ENCODE data around the gene PDE12.
A peak's percentile ranks its signal among the peaks of the same experiment; 100 is the strongest.
"Not testable (repeated sequence)": the region's sequence is repeated elsewhere in the genome, so short reads cannot be mapped to it uniquely, and the experiment has no call there.

The PDE12 gene

DNA sequence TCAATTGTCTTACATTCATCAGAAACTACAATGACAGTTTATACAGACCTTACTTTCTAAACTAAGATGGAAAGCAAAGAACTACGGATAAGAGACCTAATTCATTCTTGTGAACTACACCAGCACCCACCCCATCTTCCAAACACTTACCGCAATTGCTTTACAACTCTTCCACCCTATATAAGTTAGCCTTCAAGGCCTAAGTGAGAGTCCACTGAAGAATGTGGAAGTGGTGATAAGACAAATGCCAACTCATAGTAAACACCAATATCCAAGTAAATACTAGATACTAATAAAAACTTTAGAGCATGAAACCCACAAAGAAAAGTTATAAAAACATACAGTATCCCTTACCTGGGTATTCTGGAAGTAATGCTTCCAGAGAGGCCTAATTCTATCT is 27.5 kb downstream of the PDE12 start:
- no peak for DNase-seq (ENCODE audit: low spot score)

DNA sequence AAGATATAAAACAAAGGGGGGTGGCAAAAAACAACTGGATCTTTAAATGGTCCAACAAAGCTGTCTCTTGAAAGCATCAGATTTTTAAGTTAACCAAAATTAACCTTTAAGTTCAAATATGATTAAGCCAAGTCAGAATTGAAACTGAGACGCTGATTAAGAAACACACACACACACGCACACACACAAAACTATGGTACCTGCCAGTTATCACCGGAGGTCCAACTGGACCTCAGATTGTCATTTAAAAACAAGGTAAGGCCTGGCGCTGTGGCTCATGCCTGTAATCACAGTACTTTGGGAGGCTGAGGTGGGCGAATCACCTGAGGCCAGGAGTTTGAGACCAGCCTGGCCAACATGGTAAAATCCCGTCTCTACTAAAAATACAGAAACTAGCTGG is 30.7 kb downstream of the PDE12 start:
- DNase-seq (ENCODE audit: low spot score) = no peak

DNA sequence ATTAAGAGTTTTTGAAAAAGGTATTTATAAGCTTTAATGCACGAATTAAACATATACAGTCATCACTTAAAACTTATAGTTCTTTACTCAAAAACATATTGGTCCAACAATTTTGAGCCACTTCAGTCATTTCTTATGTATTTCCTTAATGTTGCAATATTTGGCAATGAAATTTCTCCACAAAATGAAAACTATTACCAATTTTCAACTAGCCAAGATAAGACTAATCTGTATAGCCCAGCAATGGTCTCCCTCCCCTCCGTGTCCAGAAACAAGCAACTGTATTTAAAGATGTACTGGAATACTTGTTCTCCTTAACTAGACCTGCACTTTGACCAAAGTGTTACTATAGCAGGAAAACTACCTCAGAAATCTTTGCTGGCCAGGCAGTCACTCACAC is 31.8 kb downstream of the PDE12 start:
- no peak for DNase-seq (ENCODE audit: low spot score)

DNA sequence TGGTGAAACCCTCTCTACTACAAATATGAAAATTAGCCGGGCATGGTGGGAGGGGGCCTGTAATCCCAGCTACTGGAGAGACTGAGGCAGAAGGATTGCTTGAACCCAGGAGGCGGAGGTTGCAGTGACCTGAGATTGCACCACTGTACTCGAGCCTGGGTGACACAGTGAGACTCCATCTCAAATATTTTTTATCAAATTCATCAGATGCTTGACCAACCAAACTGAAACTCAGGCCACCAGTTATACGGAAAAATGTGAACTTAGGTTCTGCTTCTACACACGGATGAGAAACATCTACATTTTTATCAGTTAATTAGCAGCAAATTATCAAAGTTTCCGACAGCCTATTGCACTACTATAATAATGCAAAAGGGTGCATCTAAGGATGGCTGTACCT is 36.2 kb downstream of the PDE12 start:
- no peak for DNase-seq (ENCODE audit: low spot score)

DNA sequence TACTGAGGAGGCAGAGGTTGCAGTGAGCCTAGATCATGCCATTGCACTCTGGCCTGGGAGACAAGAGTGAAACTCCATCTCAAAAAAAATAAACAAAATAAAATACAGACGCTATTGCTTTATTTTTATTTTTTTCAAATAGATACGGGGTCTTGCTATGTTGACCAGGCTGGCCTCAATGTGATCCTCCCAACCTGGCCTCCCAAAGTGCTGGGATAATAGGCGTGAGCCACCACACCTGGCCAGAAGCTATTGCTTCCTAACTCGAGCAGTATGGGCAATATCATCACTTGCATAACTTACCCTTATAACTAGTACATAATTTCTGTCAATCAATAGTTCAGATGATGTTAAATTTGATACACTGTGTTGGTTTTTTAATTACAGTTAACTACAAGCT is 38.1 kb downstream of the PDE12 start:
- DNase-seq (ENCODE audit: low spot score) = no peak

DNA sequence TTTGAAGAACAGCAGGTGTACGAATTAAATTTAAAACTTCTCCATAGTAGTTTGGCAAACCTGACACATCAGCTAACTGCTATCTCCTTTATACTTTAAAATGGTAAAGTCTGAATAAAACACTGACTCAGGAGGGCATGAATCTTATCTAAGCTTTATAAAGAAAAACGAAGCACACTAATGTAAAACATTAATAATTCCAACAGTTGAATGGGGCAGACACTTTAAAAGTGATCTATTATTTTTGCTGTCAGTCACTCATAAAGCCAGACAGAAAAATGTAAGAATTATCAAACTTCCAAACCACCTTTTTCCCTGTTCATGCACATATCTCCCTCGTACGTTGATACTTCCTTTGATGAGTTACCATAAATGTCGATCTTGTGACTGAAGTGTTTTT is 38.5 kb downstream of the PDE12 start:
- DNase-seq (ENCODE audit: low spot score) = no peak

DNA sequence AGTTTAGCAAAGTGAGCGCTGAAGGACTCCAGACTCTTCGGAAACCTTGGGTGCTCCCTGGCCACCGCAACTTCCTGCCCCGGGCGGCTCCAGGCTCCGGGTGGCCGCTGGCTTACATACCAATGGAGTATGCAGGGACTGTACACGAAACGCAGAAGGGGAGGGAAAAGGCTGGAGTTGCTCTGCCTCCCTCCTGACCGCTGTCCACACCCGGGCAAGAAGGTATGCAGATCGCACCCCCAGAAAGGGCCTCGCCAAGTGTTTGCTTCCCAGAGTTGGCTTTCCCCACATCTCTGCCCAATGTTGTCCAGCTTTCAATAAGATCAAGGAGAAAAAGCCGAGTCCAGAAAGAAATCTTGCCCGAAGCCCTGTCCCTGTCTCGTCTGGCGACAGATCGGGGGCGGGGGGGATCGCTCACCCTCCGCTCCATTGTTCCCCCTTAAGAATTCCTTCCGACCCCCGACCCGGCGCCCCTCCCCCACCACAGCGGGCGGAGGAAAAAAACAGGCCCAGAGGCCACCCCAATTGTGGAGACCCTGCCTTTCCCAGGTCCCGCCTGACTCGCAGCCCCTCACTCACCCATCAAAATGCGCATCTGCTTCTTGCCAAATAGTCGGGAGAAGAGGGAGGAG is 40.5 kb downstream of the PDE12 start:
- peak; percentile 82 for DNase-seq (ENCODE audit: low spot score)

DNA sequence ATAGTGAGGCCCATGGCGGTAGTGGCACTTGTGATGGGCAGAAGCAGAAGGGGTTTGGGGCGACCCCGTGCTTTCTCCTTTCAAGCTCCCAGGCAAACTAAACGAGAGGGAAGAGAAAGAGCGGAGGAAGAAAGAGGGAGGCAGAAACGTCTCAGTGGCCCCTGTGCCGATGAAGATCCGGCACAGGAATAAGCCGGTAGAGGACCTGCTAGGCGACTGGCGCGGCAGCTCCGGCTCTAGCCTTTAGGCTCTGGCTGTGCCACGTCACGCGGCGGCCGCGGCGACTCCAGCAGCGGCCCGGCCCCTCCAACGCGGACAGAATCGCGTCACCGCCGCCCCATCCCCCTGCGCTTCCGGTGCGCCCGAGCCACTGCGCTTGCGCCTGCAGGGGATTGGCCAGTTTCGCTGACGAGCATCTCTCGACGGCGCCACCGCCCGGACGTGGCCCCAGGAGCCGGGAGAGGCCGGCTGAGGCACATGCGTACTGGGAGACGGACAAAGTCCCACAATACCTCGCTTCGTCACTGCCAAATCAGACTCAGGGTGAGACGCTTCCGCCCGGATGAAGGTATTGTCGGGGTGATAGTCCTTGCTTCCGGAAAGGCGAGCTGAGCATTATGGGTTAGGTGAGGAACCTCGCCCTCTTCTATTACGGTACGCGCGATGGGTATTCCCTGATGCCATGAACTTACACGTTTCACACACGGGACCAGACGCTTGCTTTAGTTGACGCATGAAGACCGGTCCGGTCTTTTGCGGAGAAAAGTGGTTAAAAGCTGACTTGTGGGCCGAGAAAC is 41.3 kb downstream of the PDE12 start, which contains the start of gene ARF4:
ARF4 (minus strand) TSS at position 218 of the 797 bp plus-strand sequence; CDS start at position 14, 204 bp downstream.
- DNase-seq (ENCODE audit: low spot score) = peak; percentile 100

DNA sequence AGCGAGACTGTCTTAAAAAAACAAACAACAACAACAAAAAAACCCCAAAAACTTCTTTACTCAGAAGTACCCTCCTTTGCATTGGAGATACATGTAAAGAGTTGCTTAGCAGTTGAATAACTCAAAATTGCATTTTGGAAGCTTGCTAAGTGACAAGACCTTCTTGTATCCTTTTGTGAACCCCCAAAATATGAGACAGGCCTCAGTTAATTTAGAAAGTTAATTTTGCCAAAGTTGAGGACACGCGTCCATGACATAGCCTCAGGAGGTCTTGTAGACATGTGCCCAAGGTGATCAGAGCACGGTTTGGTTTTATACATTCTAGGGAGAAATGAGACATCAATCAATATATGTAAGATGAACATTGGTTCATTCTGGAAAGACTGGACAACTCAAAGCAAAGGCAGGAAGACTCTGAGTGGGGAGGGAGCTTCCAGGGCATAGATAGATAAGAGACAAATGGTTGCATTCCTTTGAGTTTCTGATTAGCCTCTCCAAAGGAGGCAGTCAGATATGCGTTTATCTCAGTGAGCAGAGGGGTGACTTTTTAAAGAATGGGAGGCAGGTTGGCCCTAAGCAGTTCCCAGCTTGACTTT is 42.8 kb downstream of the PDE12 start:
- DNase-seq (ENCODE audit: low spot score) = no peak

DNA sequence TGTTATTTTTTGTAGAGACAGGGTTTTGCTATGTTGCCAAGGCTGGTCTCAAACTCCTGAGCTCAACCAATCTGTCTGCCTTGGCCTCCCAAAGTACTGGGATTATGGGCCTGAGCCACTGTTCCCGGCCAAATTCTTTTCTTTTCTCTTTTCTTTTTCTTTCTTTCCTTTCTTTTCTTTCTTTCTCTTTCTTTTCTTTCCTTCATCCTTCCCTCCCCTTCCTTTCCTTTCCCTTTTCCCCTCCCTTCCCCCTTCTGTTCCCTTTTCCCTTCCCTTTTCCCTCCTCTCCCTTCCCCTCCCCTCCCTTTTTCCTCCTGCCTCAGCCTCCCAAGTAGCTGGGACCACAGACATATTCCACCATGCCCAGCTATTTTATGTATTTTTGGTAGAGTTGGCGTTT is 44.1 kb downstream of the PDE12 start:
- DNase-seq (ENCODE audit: low spot score) = no peak

DNA sequence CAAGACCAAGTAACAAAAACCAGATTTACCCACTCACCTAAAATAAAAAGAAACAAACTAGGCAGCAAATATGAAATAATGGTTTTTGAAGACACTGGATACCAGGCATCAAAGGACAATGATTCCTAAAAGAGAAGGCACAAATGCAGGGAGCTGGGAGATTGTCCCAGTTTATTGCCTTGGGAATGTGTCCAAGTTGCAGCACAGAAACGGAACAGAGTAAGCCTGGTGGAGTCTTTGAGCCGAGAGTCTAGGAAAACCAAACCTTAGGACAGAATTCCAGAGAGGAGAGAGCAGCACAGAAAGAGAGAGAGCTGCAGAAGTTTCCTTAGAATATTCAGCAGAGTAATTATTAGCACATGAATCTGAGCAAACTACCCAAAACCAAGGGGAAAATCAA is 48.9 kb downstream of the PDE12 start:
- no peak for DNase-seq (ENCODE audit: low spot score)

DNA sequence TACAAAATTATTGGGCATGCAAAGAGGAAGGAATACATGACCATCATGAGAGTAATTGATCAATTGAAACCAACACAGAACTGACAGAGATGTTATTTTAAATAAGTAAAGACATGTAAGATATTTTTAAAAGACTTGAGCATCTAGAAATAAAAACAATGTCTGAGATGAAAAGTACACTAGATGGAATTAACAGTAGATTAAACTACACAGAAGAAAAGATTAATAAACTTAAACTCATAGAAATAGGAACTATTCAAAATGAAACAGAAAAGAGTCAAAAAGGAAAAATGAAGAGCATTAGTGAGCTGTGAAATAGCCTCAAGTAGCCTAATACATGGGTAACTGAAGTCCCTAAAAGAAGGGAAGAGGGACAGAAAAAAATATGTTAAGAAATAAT is 49.6 kb downstream of the PDE12 start:
- DNase-seq (ENCODE audit: low spot score) = no peak

DNA sequence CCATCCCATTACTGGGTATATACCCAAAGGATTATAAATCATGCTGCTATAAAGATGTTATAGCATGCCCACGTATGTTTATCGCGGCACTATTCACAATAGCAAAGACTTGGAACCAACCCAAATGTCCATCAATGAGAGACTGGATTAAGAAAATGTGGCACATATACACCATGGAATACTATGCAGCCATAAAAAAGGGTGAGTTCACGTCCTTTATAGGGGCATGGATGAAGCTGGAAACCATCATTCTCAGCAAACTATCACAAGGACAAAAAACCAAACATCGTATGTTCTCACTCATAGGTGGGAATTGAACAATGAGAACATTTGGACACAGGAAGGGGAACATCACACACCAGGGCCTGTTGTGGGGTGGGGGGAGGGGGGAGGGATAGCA is 55.8 kb downstream of the PDE12 start:
- not testable (repeated sequence) for DNase-seq (ENCODE audit: low spot score)

DNA sequence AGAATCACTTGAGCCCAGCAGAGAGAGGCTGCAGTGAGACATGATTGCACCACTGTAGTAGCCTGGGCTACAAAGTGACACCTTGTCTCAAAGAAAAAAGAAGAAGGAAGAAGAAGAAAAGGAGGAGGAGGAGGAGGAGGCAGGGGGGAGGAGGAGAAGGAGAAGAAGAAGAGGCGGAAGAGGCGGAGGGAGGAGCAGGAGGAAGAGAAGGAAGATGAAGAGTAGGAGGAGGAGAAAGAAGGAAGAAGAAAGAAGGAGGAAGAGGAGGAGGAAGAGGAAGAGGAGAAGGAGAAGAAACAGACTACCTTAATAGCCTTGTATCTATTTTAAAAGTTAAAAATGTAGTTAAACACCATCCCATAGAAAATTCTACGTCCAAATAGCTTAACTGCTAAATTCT is 60.2 kb downstream of the PDE12 start:
- DNase-seq (ENCODE audit: low spot score) = no peak

All from left forelimb (tissue), 1 donor.